Stimulated activated CD8-positive, alpha-beta memory T cell treated with anti-CD3 and anti-CD28 coated beads, Interleukin-7, amount 100 ng/mL, for 4 hours (primary cell): ENCODE measurements around the gene TSPAN9.

Experiments used
- DNase-seq, 2 donors: peaks; one replicate each; pipeline ENCODE4 v3.0.0-alpha.2; 2020; ENCODE audit warnings: low read depth in 2 of 2

Gene TSPAN9

GRCh38 chr12:3101309-3102024 lies 24.3 kb downstream of the TSPAN9 start:
- DNase-seq: no peak

GRCh38 chr12:3102771-3103410 lies 25.7 kb downstream of the TSPAN9 start:
- no peak for DNase-seq

GRCh38 chr12:3103806-3104205 lies 26.6 kb downstream of the TSPAN9 start:
- DNase-seq: no peak

GRCh38 chr12:3105690-3106479 lies 28.7 kb downstream of the TSPAN9 start:
- no peak for DNase-seq

- no peak for DNase-seq
These were observed 29.4 kb downstream of the TSPAN9 start for GRCh38 chr12:3106579-3106978.

GRCh38 chr12:3107071-3107583 lies 29.9 kb downstream of the TSPAN9 start:
- DNase-seq: no peak

- no peak for DNase-seq
These were observed 30.8 kb downstream of the TSPAN9 start for GRCh38 chr12:3107954-3108353.

- no peak for DNase-seq
These were observed 33.4 kb downstream of the TSPAN9 start for GRCh38 chr12:3110578-3110977.

GRCh38 chr12:3113671-3114325 lies 36.6 kb downstream of the TSPAN9 start:
- DNase-seq: no peak

GRCh38 chr12:3114671-3115070 lies 37.5 kb downstream of the TSPAN9 start:
- DNase-seq: no peak

- DNase-seq: no peak
These were observed 37.9 kb downstream of the TSPAN9 start for GRCh38 chr12:3115078-3115477.

GRCh38 chr12:3116106-3116844 lies 39.1 kb downstream of the TSPAN9 start:
- no peak for DNase-seq

- no peak for DNase-seq
These were observed 40.0 kb downstream of the TSPAN9 start for GRCh38 chr12:3117144-3117581.

- no peak for DNase-seq
These were observed 40.4 kb downstream of the TSPAN9 start for GRCh38 chr12:3117591-3118015.

GRCh38 chr12:3119192-3119755 lies 42.1 kb downstream of the TSPAN9 start:
- no peak for DNase-seq

GRCh38 chr12:3119756-3120601 lies 42.8 kb downstream of the TSPAN9 start:
- no peak for DNase-seq

GRCh38 chr12:3120701-3121100 lies 43.5 kb downstream of the TSPAN9 start:
- no peak for DNase-seq

- no peak for DNase-seq
These were observed 45.9 kb downstream of the TSPAN9 start for GRCh38 chr12:3122841-3123678.

GRCh38 chr12:3123729-3124128 lies 46.5 kb downstream of the TSPAN9 start:
- DNase-seq: no peak
